ENCODE data around the gene FMO5. TPM values are rescaled to one million over a fixed set of nuclear protein-coding genes. Genes with fewer than 3 reads are reported as not detected.

The FMO5 gene
- polyA plus RNA-seq, 4 donors, result 15.3 to 115 (median 54.2) TPM

- peak; percentile 96 to 99 for DNase-seq
- Histone ChIP-seq H3K4me1 (ENCODE audit: control insufficient read depth in 3 of 3, insufficient read depth in 2 of 3, low read depth in 1 of 3, low read length in 2 of 3) (peaks cover 2 to 16% (median 16%) of the 10 kb centered on the region in 3 donors), H3K27me3 (ENCODE audit: control insufficient read depth in 3 of 3, insufficient read depth in 3 of 3, low read length in 3 of 3) (no peaks in the 10 kb centered on the region), H3K36me3 (ENCODE audit: control insufficient read depth in 3 of 3, insufficient read depth in 2 of 3, low read depth in 1 of 3, low read length in 3 of 3) (no peaks in the 10 kb centered on the region), H3K27ac (ENCODE audit: low read depth in 1 of 3, low read length in 2 of 3) (peak within 1 kb of the TSS; percentile 94 to 99 (median 97)), H3K9me3 (ENCODE audit: control insufficient read depth in 2 of 2, insufficient read depth in 1 of 2, low read depth in 1 of 2, low read length in 1 of 2) (no peaks in the 10 kb centered on the region), H3K4me3 (ENCODE audit: low read depth in 1 of 3, low read length in 3 of 3) (peak within 1 kb of the TSS; percentile 95 to 97 (median 95))
- 0% methylated on average over 56 to 72 of the region's 72 CpGs for WGBS, 3 donors
- FAIRE-seq, result no peak
Observed at GRCh38 chr1:147172168-147173016, 52.7 kb downstream of the FMO5 start, which contains the start of gene PRKAB2. TSS of gene PRKAB2 (minus strand) at chr1:147172470. CDS start at chr1:147172144, 326 bp downstream.

- H3K36me3 ChIP-seq (ENCODE audit: control insufficient read depth in 3 of 3, insufficient read depth in 2 of 3, low read depth in 1 of 3, low read length in 3 of 3), result peaks cover 0 to 3% (median 0%) of the 10 kb centered on the region in 3 donors
- no peaks in the 10 kb centered on the region for H3K27me3 ChIP-seq (ENCODE audit: control insufficient read depth in 3 of 3, insufficient read depth in 3 of 3, low read length in 3 of 3)
- 0 to 1% (median 0%) methylated on average over 32 of the region's 32 CpGs for WGBS, 3 donors
- FAIRE-seq (no peak), DNase-seq (peak; percentile 27 to 31)
- peaks cover 2 to 23% (median 16%) of the 10 kb centered on the region in 3 donors for H3K4me1 ChIP-seq (ENCODE audit: control insufficient read depth in 3 of 3, insufficient read depth in 2 of 3, low read depth in 1 of 3, low read length in 2 of 3)
- H3K27ac ChIP-seq (ENCODE audit: low read depth in 1 of 3, low read length in 2 of 3), result peak overlapping the region; percentile 94 to 99 (median 97)
- H3K9me3 ChIP-seq (ENCODE audit: control insufficient read depth in 2 of 2, insufficient read depth in 1 of 2, low read depth in 1 of 2, low read length in 1 of 2), result no peaks in the 10 kb centered on the region
- H3K4me3 ChIP-seq (ENCODE audit: low read depth in 1 of 3, low read length in 3 of 3), result peak overlapping the region; percentile 95 to 97 (median 95)
Observed at GRCh38 chr1:147171399-147172167, 53.6 kb downstream of the FMO5 start.

GRCh38 chr1:147169840-147170674 is 55.1 kb downstream of the FMO5 start:
- no peaks in the 10 kb centered on the region for H3K9me3 ChIP-seq (ENCODE audit: control insufficient read depth in 2 of 2, insufficient read depth in 1 of 2, low read depth in 1 of 2, low read length in 1 of 2)
- H3K4me3 ChIP-seq (ENCODE audit: low read depth in 1 of 3, low read length in 3 of 3), result peak overlapping the region in 2 of 3 donors; percentile 95 to 97
- H3K4me1 ChIP-seq (ENCODE audit: control insufficient read depth in 3 of 3, insufficient read depth in 2 of 3, low read depth in 1 of 3, low read length in 2 of 3), result peaks cover 2 to 28% (median 16%) of the 10 kb centered on the region in 3 donors
- H3K36me3 ChIP-seq (ENCODE audit: control insufficient read depth in 3 of 3, insufficient read depth in 2 of 3, low read depth in 1 of 3, low read length in 3 of 3), result peaks cover 0 to 5% (median 3%) of the 10 kb centered on the region in 3 donors
- FAIRE-seq (no peak), DNase-seq (peak in 1 of 2 donors; percentile 17)
- no peaks in the 10 kb centered on the region for H3K27me3 ChIP-seq (ENCODE audit: control insufficient read depth in 3 of 3, insufficient read depth in 3 of 3, low read length in 3 of 3)
- peak overlapping the region in 2 of 3 donors; percentile 75 to 94 for H3K27ac ChIP-seq (ENCODE audit: low read depth in 1 of 3, low read length in 2 of 3)
- WGBS, 3 donors, result 32 to 68% (median 48%) methylated on average over 6 of the region's 6 CpGs

- peaks cover 2 to 25% (median 12%) of the 10 kb centered on the region in 3 donors for H3K4me1 ChIP-seq (ENCODE audit: control insufficient read depth in 3 of 3, insufficient read depth in 2 of 3, low read depth in 1 of 3, low read length in 2 of 3)
- WGBS, 3 donors, result 29 to 64% (median 43%) methylated on average over 3 of the region's 3 CpGs
- H3K36me3 ChIP-seq (ENCODE audit: control insufficient read depth in 3 of 3, insufficient read depth in 2 of 3, low read depth in 1 of 3, low read length in 3 of 3), result peaks cover 0 to 5% (median 3%) of the 10 kb centered on the region in 3 donors
- DNase-seq (no peak), FAIRE-seq (no peak)
- H3K27ac ChIP-seq (ENCODE audit: low read depth in 1 of 3, low read length in 2 of 3), result peak overlapping the region in 1 of 3 donors; percentile 75
- no peak overlapping the region for H3K4me3 ChIP-seq (ENCODE audit: low read depth in 1 of 3, low read length in 3 of 3)
- no peaks in the 10 kb centered on the region for H3K27me3 ChIP-seq (ENCODE audit: control insufficient read depth in 3 of 3, insufficient read depth in 3 of 3, low read length in 3 of 3)
- H3K9me3 ChIP-seq (ENCODE audit: control insufficient read depth in 2 of 2, insufficient read depth in 1 of 2, low read depth in 1 of 2, low read length in 1 of 2), result no peaks in the 10 kb centered on the region
Observed at GRCh38 chr1:147169171-147169570, 56.0 kb downstream of the FMO5 start.

- Histone ChIP-seq H3K4me3 (ENCODE audit: low read depth in 1 of 3, low read length in 3 of 3) (peak overlapping the region in 1 of 3 donors; percentile 21), H3K27ac (ENCODE audit: low read depth in 1 of 3, low read length in 2 of 3) (peak overlapping the region in 2 of 3 donors; percentile 36 to 76), H3K9me3 (ENCODE audit: control insufficient read depth in 2 of 2, insufficient read depth in 1 of 2, low read depth in 1 of 2, low read length in 1 of 2) (no peaks in the 10 kb centered on the region), H3K27me3 (ENCODE audit: control insufficient read depth in 3 of 3, insufficient read depth in 3 of 3, low read length in 3 of 3) (no peaks in the 10 kb centered on the region), H3K36me3 (ENCODE audit: control insufficient read depth in 3 of 3, insufficient read depth in 2 of 3, low read depth in 1 of 3, low read length in 3 of 3) (peaks cover 0 to 6% (median 5%) of the 10 kb centered on the region in 3 donors), H3K4me1 (ENCODE audit: control insufficient read depth in 3 of 3, insufficient read depth in 2 of 3, low read depth in 1 of 3, low read length in 2 of 3) (peaks cover 0 to 24% (median 7%) of the 10 kb centered on the region in 3 donors)
- 11 to 58% (median 40%) methylated on average over 2 of the region's 2 CpGs for WGBS, 3 donors
- FAIRE-seq (peak; percentile 72), DNase-seq (peak; percentile 94 to 99)
Observed at GRCh38 chr1:147168626-147169058, 56.5 kb downstream of the FMO5 start.

- peak overlapping the region in 1 of 3 donors; percentile 20 for H3K4me3 ChIP-seq (ENCODE audit: low read depth in 1 of 3, low read length in 3 of 3)
- H3K27me3 ChIP-seq (ENCODE audit: control insufficient read depth in 3 of 3, insufficient read depth in 3 of 3, low read length in 3 of 3), result no peaks in the 10 kb centered on the region
- H3K9me3 ChIP-seq (ENCODE audit: control insufficient read depth in 2 of 2, insufficient read depth in 1 of 2, low read depth in 1 of 2, low read length in 1 of 2), result no peaks in the 10 kb centered on the region
- peak overlapping the region in 2 of 3 donors; percentile 76 to 80 for H3K27ac ChIP-seq (ENCODE audit: low read depth in 1 of 3, low read length in 2 of 3)
- 7 to 47% (median 44%) methylated on average over 1 of the region's 1 CpG for WGBS, 3 donors
- FAIRE-seq, result no peak
- peaks cover 0 to 24% (median 4%) of the 10 kb centered on the region in 3 donors for H3K4me1 ChIP-seq (ENCODE audit: control insufficient read depth in 3 of 3, insufficient read depth in 2 of 3, low read depth in 1 of 3, low read length in 2 of 3)
- H3K36me3 ChIP-seq (ENCODE audit: control insufficient read depth in 3 of 3, insufficient read depth in 2 of 3, low read depth in 1 of 3, low read length in 3 of 3), result peaks cover 0 to 6% (median 5%) of the 10 kb centered on the region in 3 donors
- DNase-seq, result peak; percentile 65 to 78
Observed at GRCh38 chr1:147167365-147167764, 57.8 kb downstream of the FMO5 start.

- FAIRE-seq (no peak), DNase-seq (no peak)
- peaks cover 0 to 17% (median 4%) of the 10 kb centered on the region in 3 donors for H3K4me1 ChIP-seq (ENCODE audit: control insufficient read depth in 3 of 3, insufficient read depth in 2 of 3, low read depth in 1 of 3, low read length in 2 of 3)
- H3K27ac ChIP-seq (ENCODE audit: low read depth in 1 of 3, low read length in 2 of 3), result no peak overlapping the region
- H3K36me3 ChIP-seq (ENCODE audit: control insufficient read depth in 3 of 3, insufficient read depth in 2 of 3, low read depth in 1 of 3, low read length in 3 of 3), result peaks cover 8 to 22% (median 13%) of the 10 kb centered on the region in 3 donors
- WGBS, 3 donors, result 95 to 100% (median 96%) methylated on average over 1 of the region's 1 CpG
- H3K9me3 ChIP-seq (ENCODE audit: control insufficient read depth in 2 of 2, insufficient read depth in 1 of 2, low read depth in 1 of 2, low read length in 1 of 2), result no peaks in the 10 kb centered on the region
- no peak overlapping the region for H3K4me3 ChIP-seq (ENCODE audit: low read depth in 1 of 3, low read length in 3 of 3)
- no peaks in the 10 kb centered on the region for H3K27me3 ChIP-seq (ENCODE audit: control insufficient read depth in 3 of 3, insufficient read depth in 3 of 3, low read length in 3 of 3)
Observed at GRCh38 chr1:147163019-147163418, 62.1 kb downstream of the FMO5 start.

All from small intestine (tissue), 7 donors.